ENCODE data around the gene SYNPR.
"Not testable (repeated sequence)": the region's sequence is repeated elsewhere in the genome, so short reads cannot be mapped to it uniquely, and the experiment has no call there.

The SYNPR gene

DNA sequence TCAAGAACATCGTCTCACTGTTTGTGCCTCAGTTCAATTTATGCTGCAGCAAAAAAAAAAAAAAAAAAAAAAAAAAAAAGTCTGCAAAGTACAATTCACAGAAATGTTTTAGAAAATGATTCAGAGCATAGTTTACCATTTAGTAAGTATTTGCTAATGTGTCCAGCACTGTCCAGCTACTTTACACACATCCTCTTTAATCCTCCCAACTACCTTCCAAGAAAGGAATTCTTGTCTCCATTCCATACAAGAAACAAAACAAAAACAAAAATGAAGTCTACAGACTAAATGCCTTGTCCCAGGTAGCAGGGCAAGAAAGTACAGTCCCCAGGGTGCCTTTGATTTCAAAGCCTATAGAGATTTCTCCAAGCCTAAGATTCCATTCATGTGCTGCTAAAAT, 335.5 kb downstream of the SYNPR start:
- DNase-seq (ENCODE audit: low spot score): no peak

DNA sequence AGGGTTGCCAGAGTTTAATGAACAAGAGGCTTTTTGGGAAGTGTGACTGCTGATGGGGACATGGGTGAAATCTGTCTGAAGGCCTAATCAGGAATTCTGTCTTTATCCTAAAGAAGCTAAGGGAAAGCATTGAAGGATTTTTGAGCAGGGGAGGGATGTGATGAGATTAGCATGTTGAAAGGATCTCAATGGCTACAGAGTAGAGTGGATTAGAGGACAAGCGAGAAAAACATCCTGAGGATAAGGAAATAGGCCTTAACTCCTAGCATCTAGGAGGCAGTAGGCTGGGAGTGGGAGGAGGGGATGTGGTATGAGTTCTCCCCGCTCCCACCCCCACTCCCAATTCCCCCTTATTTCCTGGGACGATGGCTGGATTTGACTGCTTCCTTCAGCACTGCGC, 339.3 kb downstream of the SYNPR start:
- no peak for DNase-seq (ENCODE audit: low spot score)

DNA sequence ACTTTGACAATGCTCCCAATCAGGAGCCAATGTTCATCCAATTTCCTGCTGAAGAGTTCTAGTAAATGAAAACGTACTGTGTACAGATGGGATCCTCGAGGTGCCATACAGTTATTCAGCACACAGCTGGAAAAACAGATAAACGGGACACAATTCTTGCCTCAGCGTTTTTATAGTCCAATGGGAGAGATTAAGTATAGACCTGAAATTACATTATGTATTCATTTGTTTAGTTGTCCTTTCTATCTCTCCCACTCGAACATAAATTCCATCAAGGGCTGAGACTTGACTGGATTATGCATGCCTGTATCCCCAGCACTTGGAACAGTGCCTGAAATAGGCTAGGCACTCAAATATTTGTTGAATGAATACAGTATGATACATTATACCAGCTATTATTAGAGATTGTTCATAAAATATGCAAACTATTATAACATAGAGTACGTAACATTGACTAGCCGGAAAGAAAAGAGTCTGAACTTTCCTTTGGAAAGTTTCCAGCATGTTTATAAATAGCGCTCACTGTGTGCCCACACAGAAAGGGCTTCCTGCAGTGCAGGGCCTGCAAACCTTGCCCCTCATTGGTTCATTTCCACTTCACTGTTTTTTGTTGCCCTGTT, 346.9 kb downstream of the SYNPR start:
- DNase-seq (ENCODE audit: low spot score): no peak

DNA sequence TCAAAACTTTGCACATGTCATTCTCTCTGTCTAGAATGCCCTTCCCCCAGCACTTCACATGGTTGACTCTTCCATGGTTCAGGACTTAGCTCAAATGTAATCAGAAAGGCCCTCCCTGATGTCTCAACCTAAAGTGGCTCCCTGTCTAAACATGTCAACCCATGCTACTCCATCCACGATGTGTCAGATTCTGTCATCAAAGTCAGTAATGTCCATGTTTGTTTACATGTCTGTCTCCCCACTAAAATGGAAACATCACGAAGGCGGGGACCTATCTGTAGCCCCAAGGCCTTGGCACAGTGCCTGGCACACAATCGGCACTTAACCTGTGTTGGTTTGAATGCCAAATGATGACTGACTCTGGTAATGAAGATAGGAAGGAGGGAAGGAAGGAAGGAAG, 353.6 kb downstream of the SYNPR start:
- no peak for DNase-seq (ENCODE audit: low spot score)

DNA sequence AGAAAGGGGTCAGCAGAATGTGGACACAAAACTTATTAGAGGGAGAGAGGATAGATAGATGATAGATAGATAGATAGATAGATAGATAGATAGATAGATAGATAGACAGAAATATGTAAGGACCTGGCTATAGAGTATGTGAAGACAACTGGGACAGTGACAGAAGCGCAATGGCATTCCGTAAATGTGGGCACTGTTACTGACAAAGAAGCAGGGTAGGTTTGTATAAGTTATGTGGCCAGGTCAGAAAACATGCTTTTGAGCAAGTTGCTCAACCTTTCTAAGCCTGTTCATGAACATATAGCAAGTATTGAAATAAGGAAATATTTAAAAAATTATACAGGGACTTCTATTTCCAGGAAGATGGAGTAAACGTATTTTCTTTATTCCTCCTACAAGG, 357.1 kb downstream of the SYNPR start:
- no peak for DNase-seq (ENCODE audit: low spot score)

DNA sequence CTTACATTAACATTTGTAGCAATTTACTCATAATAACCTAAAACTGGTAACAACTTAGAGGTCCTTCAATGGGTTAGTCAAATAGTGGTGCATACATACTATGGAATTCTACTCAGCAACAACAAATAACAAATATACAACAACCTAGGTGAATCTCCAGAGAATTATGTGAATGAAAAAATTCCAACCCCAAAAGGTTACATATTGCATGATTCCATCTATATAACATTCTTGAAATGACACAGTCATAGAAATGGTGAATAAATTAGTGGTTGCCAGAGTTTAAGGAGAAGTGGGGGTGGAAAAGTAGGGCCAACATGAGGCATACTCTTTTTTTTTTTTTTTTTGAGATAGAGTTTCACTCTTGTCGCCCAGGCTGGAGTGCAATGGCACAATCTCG, 361.7 kb downstream of the SYNPR start:
- DNase-seq (ENCODE audit: low spot score): no peak

DNA sequence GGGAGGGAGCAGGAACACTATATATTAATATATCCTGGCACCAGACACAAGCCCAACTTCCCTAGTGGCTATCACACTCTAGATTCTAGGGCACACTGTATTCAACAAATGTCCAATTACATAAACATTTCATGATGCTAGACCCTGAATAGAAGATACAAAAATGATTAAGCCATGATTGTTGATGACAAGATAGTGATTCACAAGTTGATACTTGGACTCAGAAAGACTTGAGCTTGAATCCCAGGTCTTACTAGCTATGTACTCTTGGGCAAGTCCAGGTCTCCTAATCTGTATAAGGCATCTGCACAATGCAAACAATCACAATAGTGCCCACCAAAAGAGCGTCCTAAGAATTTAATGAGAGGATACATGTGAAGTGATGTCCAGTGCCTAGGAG, 364.4 kb downstream of the SYNPR start:
- DNase-seq (ENCODE audit: low spot score): no peak

DNA sequence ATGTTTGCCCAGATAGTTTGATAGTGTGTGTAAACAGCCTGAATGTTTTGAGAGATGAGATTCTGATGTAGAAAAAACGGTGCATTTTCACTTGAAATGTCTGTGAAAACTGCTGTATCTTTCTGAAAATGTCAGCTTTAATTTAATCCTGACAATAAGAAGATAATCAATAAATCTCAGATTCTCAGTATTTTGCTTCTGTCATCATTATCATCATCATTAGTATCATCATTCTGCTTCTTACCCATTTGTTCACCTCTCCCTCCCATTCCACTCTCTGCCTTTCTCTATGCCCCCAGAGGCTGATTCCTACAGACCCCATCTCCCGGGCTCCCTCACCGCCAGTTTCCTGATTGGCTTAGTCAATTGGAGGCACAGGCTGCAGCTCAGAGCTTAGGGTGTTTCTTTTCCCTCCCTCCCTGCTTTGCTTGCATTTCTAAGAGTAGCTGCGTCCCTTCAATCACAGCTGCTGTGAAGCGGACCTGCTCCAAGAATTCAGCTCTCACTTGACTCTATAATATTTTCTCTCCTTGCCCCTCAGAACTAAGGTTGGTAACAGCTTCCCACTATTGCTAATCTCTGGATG, 366.2 kb downstream of the SYNPR start:
- DNase-seq (ENCODE audit: low spot score): no peak

DNA sequence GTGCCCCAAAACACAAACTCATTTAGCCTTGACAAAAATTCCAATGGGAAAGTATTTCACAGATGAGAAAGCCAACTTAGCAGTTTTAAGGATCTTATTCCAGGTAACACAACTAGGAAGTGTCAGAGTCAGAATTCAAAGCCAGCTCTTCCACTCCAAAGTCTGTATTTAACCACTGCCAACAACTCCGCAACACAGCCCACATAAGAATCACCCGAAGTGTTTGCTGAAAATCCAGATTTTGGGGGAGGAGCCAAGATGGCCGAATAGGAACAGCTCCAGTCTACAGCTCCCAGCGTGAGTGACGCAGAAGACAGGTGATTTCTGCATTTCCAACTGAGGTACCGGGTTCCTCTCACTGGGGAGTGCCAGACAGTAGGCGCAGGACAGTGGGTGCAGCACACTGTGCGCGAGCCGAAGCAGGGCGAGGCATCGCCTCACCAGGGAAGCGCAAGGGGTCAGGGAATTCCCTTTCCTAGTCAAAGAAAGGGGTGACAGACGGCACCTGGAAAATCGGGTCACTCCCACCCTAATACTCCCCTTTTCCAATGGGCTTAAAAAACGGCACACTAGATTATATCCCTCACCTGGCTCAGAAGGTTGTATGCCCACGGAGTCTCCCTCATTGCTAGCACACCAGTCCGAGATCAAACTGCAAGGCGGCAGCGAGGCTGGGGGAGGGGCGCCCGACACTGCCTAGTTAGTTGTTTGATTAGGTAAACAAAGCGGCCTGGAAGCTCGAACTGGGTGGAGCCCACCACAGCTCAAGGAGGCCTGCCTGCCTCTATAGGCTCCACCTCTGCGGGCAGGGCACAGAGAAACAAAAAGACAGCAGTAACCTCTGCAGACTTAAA, 367.0 kb downstream of the SYNPR start:
- DNase-seq (ENCODE audit: low spot score): not testable (repeated sequence)

DNA sequence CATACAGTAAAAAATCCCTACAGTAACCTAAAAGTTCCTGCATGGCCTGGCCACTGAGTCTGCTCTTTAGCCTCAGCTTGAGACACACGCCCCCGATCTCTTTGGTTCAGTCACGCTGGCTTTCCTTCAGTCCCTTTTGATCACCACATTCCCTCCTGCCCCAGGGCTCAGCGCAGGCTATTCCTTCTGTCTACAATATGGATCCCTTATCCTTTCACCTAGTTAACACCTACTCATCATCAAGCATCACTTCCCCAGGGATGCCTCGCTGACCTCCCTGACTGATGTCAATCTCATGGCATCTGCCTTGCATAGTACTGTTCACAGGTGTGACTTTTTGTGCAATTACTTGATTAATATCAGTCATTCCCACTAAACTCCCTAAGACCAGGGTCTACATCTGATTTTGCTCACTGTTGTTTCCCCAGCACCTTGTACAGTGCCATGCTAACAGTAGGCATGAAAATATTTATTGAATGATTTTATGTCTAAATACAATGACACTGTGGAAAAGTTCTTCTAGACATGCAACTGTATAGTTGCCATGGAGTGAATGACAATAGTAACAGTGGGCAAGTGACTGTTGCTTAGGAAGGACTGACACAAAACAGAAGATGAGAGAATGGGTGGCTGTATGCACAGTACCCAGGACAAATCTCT, 374.1 kb downstream of the SYNPR start, which contains the start of gene SNTN:
Gene SNTN, plus strand, starts transcription at position 610 of the 660 bp plus-strand sequence. Its CDS starts 13 bp downstream, at position 623.
- DNase-seq (ENCODE audit: low spot score): no peak

DNA sequence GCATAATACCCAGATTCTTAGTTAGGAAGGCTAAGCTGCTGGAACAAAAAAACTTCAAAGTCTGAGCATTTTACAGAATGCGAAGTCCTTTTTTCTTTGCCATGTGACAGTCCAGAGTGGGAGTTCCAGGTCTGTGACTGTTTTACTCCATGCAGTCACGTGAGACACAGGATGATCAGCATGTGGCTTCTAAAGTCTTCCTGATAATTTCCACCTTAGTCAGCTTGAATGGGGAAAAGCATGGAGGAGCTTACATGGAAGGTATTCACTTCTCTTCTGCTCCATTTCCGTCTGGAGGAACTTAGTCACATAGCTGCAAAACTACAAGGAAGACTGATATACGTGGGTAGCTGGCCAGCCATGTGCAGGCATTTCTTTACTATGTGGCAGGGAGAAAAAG, 376.1 kb downstream of the SYNPR start:
- DNase-seq (ENCODE audit: low spot score): no peak

DNA sequence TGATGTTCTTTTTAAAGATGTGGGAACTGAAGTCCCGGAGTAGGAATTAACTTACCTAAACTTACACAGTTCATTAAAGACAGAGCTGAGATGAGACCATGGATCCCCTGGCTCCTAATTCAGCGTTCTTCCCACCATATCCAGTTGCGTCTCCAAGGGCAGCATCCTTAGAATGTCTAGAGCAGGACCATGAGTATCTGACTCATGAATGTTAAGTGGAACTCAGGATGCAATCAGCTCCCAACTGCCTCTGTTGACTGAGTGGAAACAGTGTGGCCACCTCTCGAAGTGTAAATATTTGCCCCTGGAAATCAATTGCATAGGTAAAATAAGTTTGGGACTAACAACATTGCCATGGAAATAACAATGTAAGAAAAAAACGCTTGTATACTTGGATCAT, 376.8 kb downstream of the SYNPR start:
- DNase-seq (ENCODE audit: low spot score): no peak

DNA sequence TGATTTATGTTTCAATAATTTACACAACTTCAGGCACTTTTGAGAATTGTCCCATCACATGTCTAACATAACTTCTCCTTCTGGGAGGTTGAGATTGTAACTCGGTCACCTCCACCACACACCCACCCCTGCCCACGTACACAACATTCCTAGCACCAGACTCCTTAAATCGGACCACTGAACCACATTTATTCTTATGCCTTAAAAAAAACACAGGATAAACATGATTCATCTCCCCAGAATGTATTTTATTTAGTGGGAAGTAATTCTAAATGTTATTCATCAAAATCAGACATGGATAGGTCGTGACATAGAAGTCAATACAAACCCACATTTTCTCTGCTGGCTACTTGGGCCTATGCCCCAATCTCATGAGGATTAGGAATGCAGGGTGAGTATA, 377.4 kb downstream of the SYNPR start:
- no peak for DNase-seq (ENCODE audit: low spot score)

DNA sequence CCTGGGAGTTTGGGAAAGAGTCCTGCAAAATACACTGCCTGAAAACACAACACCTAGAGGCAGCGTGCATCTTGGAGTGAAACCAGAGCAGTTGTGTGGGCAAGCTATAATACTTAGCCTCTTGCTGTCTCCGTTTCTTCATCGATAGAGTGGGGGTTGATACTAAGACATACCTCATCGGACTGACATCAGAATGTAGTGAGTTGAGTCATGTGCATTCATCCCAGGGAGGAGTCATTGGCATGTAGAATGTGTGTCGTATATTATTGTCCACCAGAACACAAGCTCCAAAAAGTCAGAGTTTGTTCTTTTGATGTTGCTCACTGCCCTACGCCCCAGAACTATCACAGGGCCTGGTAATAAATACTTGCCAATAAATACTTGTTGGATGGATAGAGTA, 378.7 kb downstream of the SYNPR start:
- no peak for DNase-seq (ENCODE audit: low spot score)

DNA sequence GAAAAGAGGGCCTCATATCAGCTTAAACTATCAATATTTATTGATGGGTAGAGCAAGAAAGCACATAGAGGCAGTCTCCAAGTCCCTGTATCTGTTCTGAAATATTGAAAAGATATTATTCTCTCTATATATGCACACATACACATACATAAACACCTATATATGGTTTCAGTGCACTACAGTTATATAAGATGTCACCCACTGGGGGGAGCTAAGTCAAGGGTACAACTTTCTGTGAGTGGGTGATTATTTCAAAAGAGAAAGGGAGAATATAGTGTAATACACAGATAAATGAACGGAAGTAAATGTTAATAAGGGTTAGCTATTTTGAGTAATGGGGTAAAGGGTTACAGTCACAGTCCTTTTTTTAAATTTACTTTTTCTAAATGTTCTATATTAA, 383.1 kb downstream of the SYNPR start:
- DNase-seq (ENCODE audit: low spot score): no peak

DNA sequence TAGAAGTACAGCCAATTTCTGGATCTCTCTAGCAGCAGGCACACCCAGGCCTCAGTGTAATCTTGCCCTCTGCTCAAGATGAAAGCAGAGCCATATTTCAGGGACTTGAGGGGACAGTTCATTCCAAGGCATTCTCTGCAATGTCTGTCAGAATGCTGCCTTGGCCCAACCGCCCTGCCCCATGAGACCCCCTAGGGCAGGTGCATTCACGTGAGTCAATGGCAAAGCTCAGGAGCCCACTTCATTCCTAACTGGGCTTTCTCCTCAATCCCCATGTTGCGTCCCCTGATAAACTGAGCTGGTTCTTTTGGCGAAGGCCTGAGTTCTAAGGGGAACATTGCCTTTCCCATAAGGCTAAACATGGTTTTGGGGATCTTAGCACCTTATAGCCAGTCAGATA, 383.9 kb downstream of the SYNPR start:
- DNase-seq (ENCODE audit: low spot score): no peak

DNA sequence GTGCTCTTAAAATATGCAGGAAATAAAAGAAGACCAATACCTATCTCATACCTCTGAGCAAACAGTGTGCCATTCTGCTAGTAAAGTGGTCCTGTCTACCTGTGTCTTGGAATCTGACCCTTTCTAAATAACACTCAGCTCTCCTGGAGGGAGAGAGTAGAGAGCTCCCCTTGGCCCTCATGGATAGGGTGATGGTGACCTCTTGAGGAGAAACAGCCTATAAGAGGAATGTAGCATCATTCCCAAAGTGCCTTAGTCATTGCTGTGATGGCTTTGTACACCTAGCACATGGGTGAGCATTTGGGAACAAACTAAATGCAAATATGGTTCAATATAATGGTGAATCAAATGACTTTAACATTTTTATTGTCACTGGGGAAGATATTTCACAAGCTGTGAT, 384.4 kb downstream of the SYNPR start:
- DNase-seq (ENCODE audit: low spot score): no peak

Small RNAs within 50 kb of the gene (small RNA-seq; reads per million reads assigned to genes)
- 0.08 to 0.62 reads per million in 2 experiments for gene RNA5SP134

Data from SK-N-DZ (cell line).